CD1c-positive myeloid dendritic cell (primary cell): ENCODE data around the gene TUBB4A.
"Not testable (repeated sequence)": the region's sequence is repeated elsewhere in the genome, so short reads cannot be mapped to it uniquely, and the experiment has no call there.

Source experiments
- DNase-seq: peaks from one replicate; pipeline ENCODE4 v3.0.0-alpha.2; 2016; ENCODE audit errors: extremely low spot score

TUBB4A gene

GRCh38 chr19:6524311-6524710 lies 22.2 kb upstream of the TUBB4A start:
- DNase-seq = no peak

DNA sequence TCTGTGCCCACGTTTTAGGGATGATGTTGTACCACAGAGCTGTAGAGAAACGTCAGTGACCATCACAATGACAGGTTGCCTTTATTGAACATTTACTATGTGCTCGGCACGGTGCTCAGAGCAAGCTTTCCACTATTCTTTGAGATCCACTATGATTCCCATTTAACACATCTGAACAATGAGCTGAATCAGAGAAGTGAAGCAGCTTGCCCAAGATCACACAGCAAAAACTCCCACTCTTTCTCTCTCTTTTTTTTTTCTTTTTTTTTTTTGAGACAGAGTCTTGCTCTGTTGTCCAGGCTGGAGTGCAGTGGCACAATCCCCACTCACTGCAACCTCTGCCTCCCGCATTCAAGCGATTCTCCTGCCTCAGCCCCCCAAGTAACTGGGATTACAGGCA lies 20.6 kb upstream of the TUBB4A start:
- DNase-seq = no peak

DNA sequence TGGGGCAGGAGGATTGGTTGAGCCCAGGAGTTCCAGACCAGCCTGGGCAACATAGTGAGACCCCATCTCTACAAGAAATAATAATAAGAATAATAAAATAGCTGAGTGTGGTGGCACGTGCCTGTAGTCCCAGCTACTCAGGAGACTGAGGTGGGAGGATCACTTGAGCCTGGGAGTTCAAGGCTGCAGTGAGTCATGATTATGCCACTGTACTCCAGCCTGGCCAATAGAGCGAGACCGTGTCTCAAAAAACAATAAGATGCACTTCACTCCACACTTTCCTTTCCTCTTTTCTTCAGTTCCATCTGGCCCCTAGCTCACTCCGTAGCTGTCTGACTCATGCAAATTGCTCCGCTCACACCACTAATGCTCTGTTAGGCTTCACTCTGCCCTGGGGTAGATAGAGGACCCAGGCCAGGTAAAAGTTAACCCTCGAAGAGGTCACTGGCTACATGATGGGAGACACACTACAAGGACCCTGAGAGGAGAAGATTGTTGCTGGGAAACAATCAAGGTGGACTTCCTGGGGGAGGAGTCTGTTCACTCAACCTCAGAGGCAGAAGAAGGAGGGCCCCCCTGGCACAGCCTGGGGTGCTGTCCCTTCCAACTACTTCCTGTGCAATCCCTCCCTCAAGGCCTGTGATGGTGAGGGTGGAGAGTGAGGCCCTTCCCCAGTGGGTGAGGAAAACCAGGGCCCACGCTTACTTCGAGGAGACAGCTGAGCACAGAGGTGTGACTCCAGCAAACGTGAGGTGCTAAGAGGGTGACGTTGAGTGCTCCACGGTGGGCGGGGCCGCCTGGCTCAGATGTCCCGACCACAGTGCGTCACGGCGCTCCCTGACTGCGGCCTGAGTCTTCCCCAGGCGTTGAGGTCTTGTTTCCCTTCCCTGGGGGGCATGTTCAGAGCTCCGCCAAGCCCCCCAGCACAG lies 19.9 kb upstream of the TUBB4A start:
- DNase-seq = peak; percentile 83

GRCh38 chr19:6519289-6519688 lies 17.2 kb upstream of the TUBB4A start:
- no peak for DNase-seq

DNA sequence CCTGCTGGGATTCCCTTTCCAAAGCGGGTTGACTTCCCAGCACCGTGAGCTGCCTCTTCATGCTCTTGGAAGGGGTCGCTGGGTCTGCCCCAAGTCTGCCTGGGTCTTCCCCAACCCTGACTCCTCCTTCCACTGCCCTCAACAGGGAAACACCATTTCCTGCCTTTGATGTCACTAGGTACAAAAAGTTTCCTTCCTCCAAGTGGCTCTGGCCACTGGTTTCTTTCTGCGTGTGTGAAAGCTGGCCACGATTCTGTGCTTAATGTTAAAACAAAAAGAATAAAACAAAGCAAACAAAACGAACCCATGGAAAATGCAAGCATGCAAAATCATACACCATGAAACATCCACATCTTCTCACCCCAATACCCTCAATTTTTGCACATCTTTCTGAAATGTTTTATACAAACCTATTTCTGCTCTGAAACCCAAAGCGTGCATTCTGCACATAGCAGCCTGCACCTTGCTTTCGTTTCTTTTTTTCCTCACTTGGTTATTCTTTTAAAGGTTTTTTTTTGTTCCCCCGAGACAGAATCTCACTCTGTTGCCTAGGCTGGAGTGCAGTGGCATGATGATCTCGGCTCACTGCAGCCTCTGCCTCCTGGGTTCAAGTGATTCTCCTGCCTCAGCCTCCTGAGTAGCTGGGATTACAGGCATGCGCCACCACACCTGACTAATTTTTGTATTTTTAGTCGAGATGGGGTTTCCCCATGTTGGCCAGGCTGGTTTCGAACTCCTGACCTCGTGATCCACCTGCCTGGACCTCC lies 16.2 kb upstream of the TUBB4A start:
- peak; percentile 30 for DNase-seq

DNA sequence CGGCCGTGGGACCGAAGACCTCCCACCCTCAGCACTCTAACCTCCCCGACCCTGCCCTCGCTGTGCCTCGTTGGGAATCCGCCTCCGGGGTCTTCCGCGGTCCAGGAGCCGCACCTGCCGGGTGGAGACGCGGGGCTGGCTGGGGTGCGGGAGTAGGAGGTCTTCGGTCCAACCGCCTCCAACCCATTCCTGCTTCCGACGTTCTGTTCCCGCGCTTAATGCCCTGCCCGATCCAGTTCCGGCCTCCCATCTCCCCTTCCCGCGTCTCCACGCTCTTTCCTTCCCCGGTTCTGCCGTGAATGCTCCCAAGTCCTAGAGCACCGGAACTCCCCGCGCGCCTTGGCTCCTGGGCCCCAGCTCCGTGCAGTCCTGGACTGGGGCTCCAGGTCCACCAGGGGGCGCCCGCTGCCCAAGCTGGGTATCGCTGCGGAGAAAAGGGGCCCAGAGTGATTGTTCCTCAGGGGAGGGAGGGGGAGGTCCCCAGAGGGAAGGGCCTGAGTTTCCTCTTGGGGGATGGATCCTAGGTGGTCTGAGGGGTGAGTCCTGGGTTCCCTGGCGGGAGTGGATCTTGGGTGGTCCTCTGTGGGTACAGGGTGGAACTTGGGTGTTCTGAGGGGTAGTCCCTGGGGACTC lies 14.7 kb upstream of the TUBB4A start:
- DNase-seq = peak; percentile 94

- peak; percentile 95 for DNase-seq
Observed at GRCh38 chr19:6516018-6516658, 14.0 kb upstream of the TUBB4A start.

GRCh38 chr19:6514926-6515544 lies 12.9 kb upstream of the TUBB4A start:
- no peak for DNase-seq

DNA sequence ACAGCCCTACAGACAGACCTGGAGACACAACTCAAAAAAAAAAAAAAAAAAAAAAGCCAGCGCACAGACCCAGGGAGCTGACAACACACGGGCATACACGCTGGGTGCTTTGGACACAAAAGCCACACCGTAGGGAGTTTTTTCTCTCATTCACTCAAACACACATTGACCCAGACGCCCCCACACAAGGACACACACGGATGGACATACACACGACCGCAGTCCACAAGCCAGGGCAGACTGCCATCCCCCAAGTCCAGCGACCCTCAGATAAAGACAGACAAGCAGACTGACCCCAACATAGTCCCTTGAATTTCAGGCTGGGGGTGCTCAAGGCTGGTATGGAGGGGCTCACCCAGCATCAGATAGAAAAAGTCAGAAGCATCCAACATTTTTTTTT lies 12.0 kb upstream of the TUBB4A start:
- DNase-seq = no peak

DNA sequence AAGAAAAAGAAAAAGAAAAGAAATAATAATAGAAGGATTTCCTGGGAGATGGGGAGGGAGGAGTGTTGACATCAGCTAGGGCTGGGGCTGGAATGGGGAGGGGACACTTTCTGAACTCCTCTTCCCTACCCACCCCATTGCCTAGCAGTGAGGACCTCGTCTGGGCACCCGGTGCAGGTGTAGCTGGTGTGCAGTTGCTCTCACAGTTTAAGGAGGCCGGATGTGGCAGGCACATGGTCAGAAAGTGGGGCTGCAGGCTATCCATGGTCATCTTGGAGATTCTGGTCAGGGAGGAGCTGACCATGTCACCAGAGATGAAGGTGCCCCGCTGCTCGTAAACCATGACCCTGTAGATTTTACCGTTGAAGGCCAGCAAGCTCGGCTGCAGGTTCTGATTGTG lies 8.5 kb upstream of the TUBB4A start:
- no peak for DNase-seq

DNA sequence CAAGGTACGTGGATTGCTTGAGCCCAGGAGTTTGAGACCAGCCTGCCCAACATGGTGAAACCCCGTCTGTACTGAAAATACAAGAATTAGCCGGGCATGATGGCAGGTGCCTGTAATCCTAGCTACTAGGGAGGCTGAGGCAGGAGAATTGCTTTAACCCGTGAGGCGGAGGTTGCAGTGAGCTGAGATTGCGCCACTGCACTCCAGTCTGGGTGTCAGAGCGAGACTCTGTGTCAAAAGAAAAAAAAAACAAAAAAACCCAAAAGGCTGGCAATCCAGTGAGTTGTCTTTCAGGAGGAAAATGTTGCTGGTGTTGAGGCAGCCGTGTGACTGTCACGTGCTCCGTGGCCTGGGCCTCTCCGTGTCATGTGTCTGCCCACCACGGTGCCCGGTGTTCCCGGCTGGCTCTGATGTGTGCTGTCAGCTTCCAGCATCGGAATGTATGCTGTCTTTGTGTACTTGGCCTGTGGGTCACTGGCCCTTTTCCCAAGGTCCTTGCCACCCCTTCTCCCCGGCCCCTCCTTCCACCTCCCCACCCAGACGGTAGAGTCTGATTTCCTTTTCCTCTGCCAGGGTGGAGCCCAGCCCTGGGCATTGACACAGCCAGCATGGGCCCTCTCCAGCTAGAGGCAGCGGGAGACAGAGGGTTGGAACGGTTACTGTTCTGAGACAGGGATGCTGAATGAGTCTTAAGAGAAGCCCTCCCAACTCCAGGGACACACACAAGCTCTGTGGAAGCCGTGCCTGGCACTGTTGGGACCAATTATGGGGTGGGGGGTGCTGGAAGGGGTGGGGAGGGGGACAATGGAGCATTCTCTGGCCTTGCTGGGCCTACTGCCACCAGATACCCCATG lies 7.2 kb upstream of the TUBB4A start:
- DNase-seq = no peak

GRCh38 chr19:6508028-6508771 lies 6.1 kb upstream of the TUBB4A start:
- DNase-seq = not testable (repeated sequence)

GRCh38 chr19:6503407-6504201 lies 1.5 kb upstream of the TUBB4A start:
- DNase-seq = no peak

DNA sequence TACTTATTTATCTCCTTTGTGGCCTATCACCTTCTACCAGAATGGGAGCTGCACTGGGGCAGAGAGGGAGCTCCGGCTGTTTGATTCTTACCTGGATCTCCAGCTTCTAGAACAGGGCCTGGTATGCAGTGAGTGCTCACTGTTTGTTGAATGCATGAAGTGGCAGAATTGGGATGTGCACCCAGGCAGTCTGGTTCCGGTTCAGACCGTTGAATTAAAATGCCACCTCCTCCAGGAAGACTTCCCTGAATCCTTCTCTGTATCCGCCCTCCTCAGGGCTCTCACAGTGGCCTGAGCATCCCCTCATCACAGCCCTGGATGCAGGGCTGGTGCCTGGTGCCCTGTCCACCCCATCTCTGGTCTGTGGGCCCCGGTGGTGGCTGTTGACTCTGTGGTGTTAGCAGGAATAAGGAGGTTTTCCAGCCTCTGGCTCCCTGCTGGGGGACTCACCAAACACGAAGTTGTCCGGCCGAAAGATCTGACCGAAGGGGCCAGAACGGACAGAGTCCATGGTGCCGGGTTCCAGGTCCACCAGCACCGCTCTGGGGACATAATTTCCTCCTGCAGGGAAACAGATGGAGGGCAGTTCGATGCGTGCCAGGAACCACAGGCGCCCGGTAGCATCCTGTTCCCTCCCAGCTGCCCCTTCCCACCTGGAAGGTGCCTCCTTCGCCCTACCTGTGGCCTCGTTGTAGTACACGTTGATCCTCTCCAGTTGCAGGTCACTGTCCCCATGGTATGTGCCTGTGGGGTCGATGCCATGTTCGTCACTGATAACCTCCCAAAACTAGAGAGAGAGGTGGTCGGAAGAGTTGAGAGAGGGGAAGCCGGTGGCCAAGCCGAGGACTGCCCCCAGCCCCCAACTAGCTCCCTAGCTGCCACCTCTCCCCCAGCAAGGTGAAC lies 1.0 kb downstream of the TUBB4A start:
- DNase-seq = no peak

GRCh38 chr19:6499052-6499790 lies 2.9 kb downstream of the TUBB4A start:
- no peak for DNase-seq

DNA sequence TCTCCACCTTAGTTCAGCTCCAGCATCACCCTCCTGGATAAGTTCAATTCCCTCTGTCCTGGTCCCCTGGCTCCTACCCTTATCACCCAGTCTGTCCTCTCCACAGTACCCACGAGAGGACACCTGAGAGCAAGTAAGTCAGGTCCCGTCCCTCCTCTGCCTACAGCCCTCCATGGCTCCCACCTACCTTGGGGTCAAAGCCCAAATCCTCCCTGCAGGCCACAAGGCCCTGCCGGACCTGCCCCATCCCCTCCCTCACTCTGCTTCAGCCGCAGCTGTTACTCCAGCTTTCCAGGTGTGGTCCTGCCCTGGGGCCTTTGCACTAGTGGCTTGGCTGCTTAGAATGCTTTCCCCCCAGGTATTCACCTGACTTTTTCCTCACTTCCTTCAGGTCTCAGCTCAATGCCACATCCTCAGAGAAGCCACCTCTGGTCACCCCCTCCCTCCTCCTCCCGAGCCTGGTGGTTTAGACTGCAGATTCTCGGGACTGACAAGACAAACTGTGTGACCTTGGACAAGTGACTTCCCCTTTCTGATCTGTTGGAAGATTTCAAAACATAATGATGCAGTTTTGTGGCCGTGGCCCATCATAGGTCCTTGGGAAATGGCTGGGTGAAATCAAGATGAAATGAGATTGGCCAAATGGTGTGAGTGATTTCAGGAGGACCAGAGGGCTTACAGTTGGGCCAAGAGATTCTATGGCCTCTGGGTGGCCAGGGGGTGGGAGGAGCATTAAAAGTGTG lies 3.6 kb downstream of the TUBB4A start:
- DNase-seq = peak; percentile 83

- DNase-seq = no peak
Observed at GRCh38 chr19:6495947-6496346, 6.2 kb downstream of the TUBB4A start.
